PC-3 (cell line): ENCODE measurements around the gene CHKA. TPM values are rescaled to one million over a fixed set of nuclear protein-coding genes. Genes with fewer than 3 reads are reported as not detected.
A peak's percentile ranks its signal among the peaks of the same experiment; 100 is the strongest.

Source experiments
- ATAC-seq: fragments of 200-7000 bp; cut with Tn5 transposase; 2 replicates; pipeline ENCODE4 v1.9.1; 2020; ENCODE audit warnings: mild to moderate bottlenecking, moderate library complexity
- BruUV-seq: library from RNA; stranded (reverse); fragments of 400-500 nt; replicated peaks from 2 replicates; lab custom pipeline; 2021; lab: Mats Ljungman, UMichigan
- CTCF ChIA-PET: fragments of 300-600 bp; sonication (Branson Sonifier 250); formaldehyde crosslinking; loops from one replicate; lab custom pipeline; 2022; ENCODE audit warnings: antibody characterized with exemption; lab: Charles Lee
- POLR2A ChIA-PET: fragments of 300-600 bp; sonication (Branson Sonifier 250); formaldehyde crosslinking; loops from one replicate; lab custom pipeline; 2022; ENCODE audit warnings: antibody characterized with exemption; ENCODE audit not compliant: unreplicated experiment; lab: Charles Lee
- DNase-seq: peaks from one replicate; pipeline ENCODE4 v3.0.0-alpha.2; 2015
- H2AFZ ChIP-seq: fragments of 300-600 bp; sonication (generic); 2 replicates; pipeline ENCODE4 v1.6.0; 2016; ENCODE audit warnings: antibody characterized with exemption, low read length
- H3F3A ChIP-seq: fragments of 300-600 bp; sonication (generic); one replicate; pipeline ENCODE4 v1.6.0; 2017; ENCODE audit warnings: antibody characterized with exemption, low read length, control low read depth, mild to moderate bottlenecking; ENCODE audit not compliant: unreplicated experiment
- H3K27ac ChIP-seq: fragments of 300-600 bp; sonication (generic); 2 replicates; pipeline ENCODE4 v1.5.1; 2016; ENCODE audit warnings: mild to moderate bottlenecking, low read length
- H3K27me3 ChIP-seq: fragments of 300-600 bp; sonication (generic); 2 replicates; pipeline ENCODE4 v1.6.1; 2016; ENCODE audit warnings: low read length, mixed read lengths
- H3K36me3 ChIP-seq: fragments of 300-600 bp; sonication (generic); 2 replicates; pipeline ENCODE4 v1.6.1; 2016; ENCODE audit warnings: low read depth, mixed run types, low read length, mixed read lengths
- H3K4me1 ChIP-seq: fragments of 300-600 bp; sonication (generic); 2 replicates; pipeline ENCODE4 v1.5.1; 2016; ENCODE audit warnings: low read length; ENCODE audit not compliant: insufficient read depth
- H3K4me2 ChIP-seq: fragments of 300-600 bp; sonication (generic); 2 replicates; pipeline ENCODE4 v1.6.0; 2016; ENCODE audit warnings: low read length
- H3K4me3 ChIP-seq: fragments of 300-600 bp; sonication (generic); 2 replicates; pipeline ENCODE4 v1.5.1; 2016; ENCODE audit warnings: mild to moderate bottlenecking, low read length, mixed read lengths
- H3K79me2 ChIP-seq: fragments of 300-600 bp; sonication (generic); 2 replicates; pipeline ENCODE4 v1.6.1; 2017; ENCODE audit warnings: low read length, mixed read lengths
- H3K9ac ChIP-seq: fragments of 300-600 bp; sonication (generic); 2 replicates; pipeline ENCODE4 v1.6.0; 2016; ENCODE audit warnings: mild to moderate bottlenecking, low read length
- H3K9me2 ChIP-seq: fragments of 300-600 bp; sonication (generic); replicated peaks from 2 replicates; pipeline ENCODE4 v1.6.1; 2016; ENCODE audit warnings: mixed run types, low read length, mixed read lengths
- H3K9me3 ChIP-seq: fragments of 300-600 bp; sonication (generic); 2 replicates; pipeline ENCODE4 v1.6.1; 2016; ENCODE audit warnings: low read length, mixed read lengths
- H4K20me1 ChIP-seq: fragments of 300-600 bp; sonication (generic); 2 replicates; pipeline ENCODE4 v1.6.1; 2016; ENCODE audit warnings: low read length, mixed read lengths
- CTCF ChIP-seq: fragments of 300-600 bp; sonication (generic); conservative IDR thresholded peaks from 2 replicates; pipeline ENCODE4 v1.5.1; 2017; ENCODE audit warnings: antibody characterized with exemption, low read depth, mild to moderate bottlenecking, low read length
- EZH2 ChIP-seq: fragments of 300-600 bp; sonication (generic); IDR thresholded peaks from one replicate; pipeline ENCODE4 v1.6.1; 2017; ENCODE audit warnings: antibody characterized with exemption, mild to moderate bottlenecking, low read length; ENCODE audit not compliant: unreplicated experiment
- EZH2phosphoT487 ChIP-seq: fragments of 300-600 bp; sonication (generic); IDR thresholded peaks from 2 replicates; pipeline ENCODE4 v1.6.1; 2018; ENCODE audit warnings: mild to moderate bottlenecking, antibody characterized with exemption, low read length, borderline replicate concordance
- intact Hi-C: fragments of 100-400 bp; cut with micrococcal nuclease; formaldehyde crosslinking; loops from 2 replicates; pipeline ENCODE4 v1.9.0; 2023
- total RNA-seq: library from RNA; depleted of rRNA; stranded (reverse); fragments of >200 nt; gene quantifications from 2 replicates; pipeline ENCODE4 v1.2.3, GENCODE V29; 2014

CHKA gene
- total RNA-seq, 1 experiment from 2014 or later, result 57.5 TPM

GRCh38 chr11:68004551-68005335, 116.4 kb downstream of the CHKA start:
- H3K79me2 ChIP-seq, result no peaks in the 10 kb centered on the region
- intact Hi-C loops, result no loop called here
- H3F3A ChIP-seq, result peaks cover 3% of the 10 kb centered on the region
- no peaks in the 10 kb centered on the region for H4K20me1 ChIP-seq
- ChIA-PET POLR2A (no interaction called here), CTCF (no interaction called here)
- H3K4me3 ChIP-seq, result peak overlapping the region; percentile 83
- no peak overlapping the region for H3K9ac ChIP-seq
- peak overlapping the region; percentile 85 for H2AFZ ChIP-seq
- H3K36me3 ChIP-seq, result no peaks in the 10 kb centered on the region
- peak overlapping the region; percentile 99 for H3K4me2 ChIP-seq
- H3K9me2 ChIP-seq, result no peaks in the 10 kb centered on the region
- BruUV-seq, result no TSS peak
- DNase-seq (no peak), ATAC-seq (no peak)
- H3K27ac ChIP-seq, result no peak overlapping the region
- no peaks in the 10 kb centered on the region for H3K9me3 ChIP-seq
- peaks cover 21% of the 10 kb centered on the region for H3K4me1 ChIP-seq
- no peak for TF ChIP-seq EZH2
- TF ChIP-seq EZH2phosphoT487, result no peak
- TF ChIP-seq CTCF, result no peak
- H3K27me3 ChIP-seq, result no peaks in the 10 kb centered on the region

- TF ChIP-seq CTCF (no peak), EZH2 (no peak), EZH2phosphoT487 (no peak)
Measured at GRCh38 chr11:68003846-68004550, 117.2 kb downstream of the CHKA start, which contains the start of gene UNC93B1. Gene UNC93B1, minus strand, starts transcription at chr11:68004097. Its CDS starts 54 bp downstream, at chr11:68004043.

More at GRCh38 chr11:68003846-68004550, 117.2 kb downstream of the CHKA start, which contains the start of gene UNC93B1:
- no peaks in the 10 kb centered on the region for H3K36me3 ChIP-seq
- DNase-seq (peak; percentile 92), ATAC-seq (peak; percentile 93)
- H4K20me1 ChIP-seq, result no peaks in the 10 kb centered on the region
- no peaks in the 10 kb centered on the region for H3F3A ChIP-seq
- ChIA-PET CTCF (no interaction called here), POLR2A (no interaction called here)
- no peak within 1 kb of the TSS for H3K27ac ChIP-seq
- peak within 1 kb of the TSS; percentile 99 for H3K4me2 ChIP-seq
- H3K9me2 ChIP-seq, result no peaks in the 10 kb centered on the region
- H3K27me3 ChIP-seq, result no peaks in the 10 kb centered on the region
- H3K4me3 ChIP-seq, result peak within 1 kb of the TSS; percentile 83
- no peaks in the 10 kb centered on the region for H3K9me3 ChIP-seq
- peak within 1 kb of the TSS; percentile 65 for H3K9ac ChIP-seq
- H3K4me1 ChIP-seq, result peaks cover 14% of the 10 kb centered on the region
- BruUV-seq, result no TSS peak
- intact Hi-C loops, result no loop called here
- H3K79me2 ChIP-seq, result no peaks in the 10 kb centered on the region
- H2AFZ ChIP-seq, result peak within 1 kb of the TSS; percentile 85
